ENCODE data around the gene RASL10A. TPM values are rescaled to one million over a fixed set of nuclear protein-coding genes. Genes with fewer than 3 reads are reported as not detected.

RASL10A gene
- total RNA-seq, 1 experiment from 2014 or later = not detected

- Histone ChIP-seq H3K79me2 (ENCODE audit: low read depth) (no peaks in the 10 kb centered on the region), H3K9me2 (ENCODE audit: insufficient read depth) (no peaks in the 10 kb centered on the region), H2AFZ (no peak overlapping the region), H4K20me1 (ENCODE audit: insufficient read depth) (no peaks in the 10 kb centered on the region), H3K4me1 (replicated peaks; ENCODE audit: insufficient read depth) (no peaks in the 10 kb centered on the region), H3K4me2 (no peak overlapping the region), H3K9me3 (ENCODE audit: insufficient read depth, low read depth) (no peaks in the 10 kb centered on the region), H3K4me3 (no peak overlapping the region), H3K27ac (no peak overlapping the region), H3K27me3 (ENCODE audit: insufficient read depth, low read depth) (no peaks in the 10 kb centered on the region), H3F3A (ENCODE audit: insufficient read depth, low read depth) (peaks cover 3% of the 10 kb centered on the region; the same call in 1 of the 2 replicates), H3K36me3 (ENCODE audit: low read depth) (no peaks in the 10 kb centered on the region)
- TF ChIP-seq CTCF (conservative IDR thresholded peaks at IDR 0.05) = peak; percentile 38; the same call in 1 of the 2 replicates
- no peak for TF ChIP-seq EZH2 (IDR thresholded peaks at IDR 0.05; ENCODE audit: low read depth)
- BruUV-seq (replicated peaks) = no TSS peak
- no peak for DNase-seq
- intact Hi-C loops (cut with micrococcal nuclease; ENCODE audit: unreplicated experiment) = no loop called here
- POLR2A ChIA-PET (ENCODE audit: unreplicated experiment) = interaction anchor here (0.6 kb wide), 2 partner anchors 9 to 59 kb away, joined by 3 to 4 read pairs; no protein-coding TSS in a partner anchor
- CTCF ChIA-PET = interaction anchor here (0.6 kb wide), 1 partner anchor 194 kb away, joined by 3 read pairs; no protein-coding TSS in a partner anchor
Measured at GRCh38 chr22:29320546-29320945, 5.0 kb upstream of the RASL10A start.

GRCh38 chr22:29319072-29319471, 3.6 kb upstream of the RASL10A start:
- H3K36me3 ChIP-seq (ENCODE audit: low read depth) = no peaks in the 10 kb centered on the region
- intact Hi-C loops (cut with micrococcal nuclease; ENCODE audit: unreplicated experiment) = no loop called here
- H3K4me2 ChIP-seq = no peak overlapping the region
- no peaks in the 10 kb centered on the region for H3K79me2 ChIP-seq (ENCODE audit: low read depth)
- H3F3A ChIP-seq (ENCODE audit: insufficient read depth, low read depth) = peaks cover 7% of the 10 kb centered on the region; the same call in 1 of the 2 replicates
- no peaks in the 10 kb centered on the region for H3K9me2 ChIP-seq (ENCODE audit: insufficient read depth)
- H3K4me3 ChIP-seq = no peak overlapping the region
- no peak for DNase-seq
- ChIA-PET CTCF (interaction anchor here (0.6 kb wide), 1 partner anchor 1521 kb away, joined by 3 read pairs; no protein-coding TSS in a partner anchor), POLR2A (ENCODE audit: unreplicated experiment) (no interaction called here)
- no peaks in the 10 kb centered on the region for H3K9me3 ChIP-seq (ENCODE audit: insufficient read depth, low read depth)
- H2AFZ ChIP-seq = no peak overlapping the region
- no peaks in the 10 kb centered on the region for H3K27me3 ChIP-seq (ENCODE audit: insufficient read depth, low read depth)
- no TSS peak for BruUV-seq (replicated peaks)
- H3K4me1 ChIP-seq (replicated peaks; ENCODE audit: insufficient read depth) = no peaks in the 10 kb centered on the region
- no peak overlapping the region for H3K27ac ChIP-seq
- no peak for TF ChIP-seq EZH2 (IDR thresholded peaks at IDR 0.05; ENCODE audit: low read depth)
- TF ChIP-seq CTCF (conservative IDR thresholded peaks at IDR 0.05) = no peak
- no peaks in the 10 kb centered on the region for H4K20me1 ChIP-seq (ENCODE audit: insufficient read depth)

- Histone ChIP-seq H3K4me3 (no peak overlapping the region), H3K9me2 (ENCODE audit: insufficient read depth) (no peaks in the 10 kb centered on the region), H4K20me1 (ENCODE audit: insufficient read depth) (no peaks in the 10 kb centered on the region), H3F3A (ENCODE audit: insufficient read depth, low read depth) (peaks cover 11% of the 10 kb centered on the region; the same call in 1 of the 2 replicates), H3K36me3 (ENCODE audit: low read depth) (no peaks in the 10 kb centered on the region), H3K27me3 (ENCODE audit: insufficient read depth, low read depth) (no peaks in the 10 kb centered on the region), H3K79me2 (ENCODE audit: low read depth) (no peaks in the 10 kb centered on the region), H3K9me3 (ENCODE audit: insufficient read depth, low read depth) (no peaks in the 10 kb centered on the region), H3K4me2 (no peak overlapping the region), H2AFZ (no peak overlapping the region), H3K4me1 (replicated peaks; ENCODE audit: insufficient read depth) (no peaks in the 10 kb centered on the region), H3K27ac (no peak overlapping the region)
- DNase-seq = no peak
- ChIA-PET CTCF (no interaction called here), POLR2A (ENCODE audit: unreplicated experiment) (interaction anchor here (0.6 kb wide), 1 partner anchor 254 kb away, joined by 9 read pairs; no protein-coding TSS in a partner anchor)
- TF ChIP-seq EZH2 (IDR thresholded peaks at IDR 0.05; ENCODE audit: low read depth) = no peak
- no peak for TF ChIP-seq CTCF (conservative IDR thresholded peaks at IDR 0.05)
- intact Hi-C loops (cut with micrococcal nuclease; ENCODE audit: unreplicated experiment) = no loop called here
- BruUV-seq (replicated peaks) = no TSS peak
Measured at GRCh38 chr22:29317827-29318454, 2.4 kb upstream of the RASL10A start.

Data from PC-9 (cell line).